Measurements from ENCODE around the gene CDC25B. TPM values are rescaled to one million over a fixed set of nuclear protein-coding genes. Genes with fewer than 3 reads are reported as not detected.

The CDC25B gene
- total RNA-seq, 1 donor from 2014 or later: 7.5 TPM

- DNase-seq (no peak), ATAC-seq (no peak)
- intact Hi-C loops (cut with micrococcal nuclease): no loop called here
These were observed 2.8 kb downstream of the CDC25B start for GRCh38 chr20:3798908-3799248.

GRCh38 chr20:3800256-3800877 is 4.3 kb downstream of the CDC25B start:
- ATAC-seq: no peak
- peak; percentile 23 for DNase-seq
- intact Hi-C loops (cut with micrococcal nuclease): no loop called here

GRCh38 chr20:3800878-3801260 is 4.8 kb downstream of the CDC25B start:
- no peak for ATAC-seq
- intact Hi-C loops (cut with micrococcal nuclease): no loop called here
- DNase-seq: peak; percentile 27

GRCh38 chr20:3801299-3801698 is 5.2 kb downstream of the CDC25B start:
- DNase-seq: no peak
- no peak for ATAC-seq
- intact Hi-C loops (cut with micrococcal nuclease): no loop called here

- ATAC-seq: no peak
- peak; percentile 22 for DNase-seq
- intact Hi-C loops (cut with micrococcal nuclease): no loop called here
These were observed 5.7 kb downstream of the CDC25B start for GRCh38 chr20:3801846-3802245.

GRCh38 chr20:3802524-3803239 is 6.6 kb downstream of the CDC25B start:
- ATAC-seq: no peak
- peak; percentile 19 for DNase-seq
- intact Hi-C loops (cut with micrococcal nuclease): no loop called here

- DNase-seq: peak; percentile 22
- intact Hi-C loops (cut with micrococcal nuclease): no loop called here
- no peak for ATAC-seq
These were observed 7.2 kb downstream of the CDC25B start for GRCh38 chr20:3803289-3803688.

GRCh38 chr20:3803854-3804253 is 7.7 kb downstream of the CDC25B start:
- intact Hi-C loops (cut with micrococcal nuclease): no loop called here
- peak; percentile 22 for DNase-seq
- ATAC-seq: no peak

- DNase-seq: peak; percentile 21
- intact Hi-C loops (cut with micrococcal nuclease): no loop called here
- ATAC-seq: no peak
These were observed 8.2 kb downstream of the CDC25B start for GRCh38 chr20:3804254-3804751.

GRCh38 chr20:3804781-3805180 is 8.7 kb downstream of the CDC25B start:
- intact Hi-C loops (cut with micrococcal nuclease): no loop called here
- DNase-seq: peak; percentile 20
- ATAC-seq: no peak

GRCh38 chr20:3808544-3808943 is 12.4 kb downstream of the CDC25B start:
- no peak for ATAC-seq

GRCh38 chr20:3811467-3812258 is 15.6 kb downstream of the CDC25B start:
- peak; percentile 89 for ATAC-seq
- intact Hi-C loops (cut with micrococcal nuclease): no loop called here
- peak; percentile 100 for DNase-seq

More at GRCh38 chr20:3808544-3808943, 12.4 kb downstream of the CDC25B start:
- DNase-seq: no peak
- intact Hi-C loops (cut with micrococcal nuclease): no loop called here

- intact Hi-C loops (cut with micrococcal nuclease): no loop called here
- DNase-seq: no peak
- no peak for ATAC-seq
These were observed 16.2 kb downstream of the CDC25B start for GRCh38 chr20:3812259-3812681.

GRCh38 chr20:3812975-3813847 is 17.1 kb downstream of the CDC25B start:
- no peak for DNase-seq
- intact Hi-C loops (cut with micrococcal nuclease): no loop called here
- ATAC-seq: no peak

GRCh38 chr20:3813848-3814581 is 17.9 kb downstream of the CDC25B start:
- ATAC-seq (no peak), DNase-seq (no peak)
- intact Hi-C loops (cut with micrococcal nuclease): no loop called here

GRCh38 chr20:3814928-3815495 is 18.9 kb downstream of the CDC25B start:
- DNase-seq (no peak), ATAC-seq (no peak)
- intact Hi-C loops (cut with micrococcal nuclease): no loop called here

- DNase-seq: no peak
- no peak for ATAC-seq
- intact Hi-C loops (cut with micrococcal nuclease): no loop called here
These were observed 19.7 kb downstream of the CDC25B start for GRCh38 chr20:3815703-3816315.
